Activated B cell treated with CpG ODN at 0.5 μM for 24 hours (primary cell): Measurements from ENCODE around the gene TRDMT1. TPM values are rescaled to one million over a fixed set of nuclear protein-coding genes. Genes with fewer than 3 reads are reported as not detected.

Experiments used
- ATAC-seq: fragments of 200-7000 bp; cut with Tn5 transposase; one replicate; pipeline ENCODE4 v1.10.0; 2021; ENCODE audit warnings: low read depth, mild to moderate bottlenecking, moderate library complexity
- CTCF ChIA-PET: fragments of 350-600 bp; sonication (Branson Sonifier 250); formaldehyde crosslinking; loops from one replicate; lab custom pipeline; 2021; ENCODE audit warnings: antibody characterized with exemption; lab: Charles Lee
- POLR2A ChIA-PET: fragments of 350-600 bp; sonication (Branson Sonifier 250); formaldehyde crosslinking; loops from one replicate; lab custom pipeline; 2021; ENCODE audit warnings: antibody characterized with exemption; lab: Charles Lee
- DNase-seq: peaks from one replicate; pipeline ENCODE4 v3.0.0; 2022
- H3K27ac Mint-ChIP-seq: one replicate; pipeline ENCODE4 v1.8.0; 2020; ENCODE audit warnings: mixed read lengths
- H3K27me3 Mint-ChIP-seq: one replicate; pipeline ENCODE4 v1.8.0; 2021; ENCODE audit warnings: mixed read lengths
- H3K36me3 Mint-ChIP-seq: one replicate; pipeline ENCODE4 v1.8.0; 2021; ENCODE audit warnings: low read depth, mixed read lengths
- H3K4me1 Mint-ChIP-seq: one replicate; pipeline ENCODE4 v1.8.0; 2021; ENCODE audit warnings: mixed read lengths
- H3K4me3 Mint-ChIP-seq: one replicate; pipeline ENCODE4 v1.8.0; 2020; ENCODE audit warnings: mild to moderate bottlenecking, mixed read lengths
- H3K9me3 Mint-ChIP-seq: one replicate; pipeline ENCODE4 v1.8.0; 2020; ENCODE audit warnings: mixed read lengths
- CTCF ChIP-seq: fragments of 200-600 bp; IDR thresholded peaks from one replicate; pipeline ENCODE4 v1.8.0; 2022; ENCODE audit warnings: antibody characterized with exemption, mild to moderate bottlenecking
- intact Hi-C: fragments of 100-400 bp; cut with micrococcal nuclease; formaldehyde crosslinking; loops from one replicate; pipeline ENCODE4 v1.15.1; 2024
- total RNA-seq: library from RNA; stranded (reverse); gene quantifications from 2 replicates; pipeline ENCODE4 v1.2.3, GENCODE V29; 2022

Gene TRDMT1
- total RNA-seq, 1 donor from 2014 or later = 19.9 TPM

DNA sequence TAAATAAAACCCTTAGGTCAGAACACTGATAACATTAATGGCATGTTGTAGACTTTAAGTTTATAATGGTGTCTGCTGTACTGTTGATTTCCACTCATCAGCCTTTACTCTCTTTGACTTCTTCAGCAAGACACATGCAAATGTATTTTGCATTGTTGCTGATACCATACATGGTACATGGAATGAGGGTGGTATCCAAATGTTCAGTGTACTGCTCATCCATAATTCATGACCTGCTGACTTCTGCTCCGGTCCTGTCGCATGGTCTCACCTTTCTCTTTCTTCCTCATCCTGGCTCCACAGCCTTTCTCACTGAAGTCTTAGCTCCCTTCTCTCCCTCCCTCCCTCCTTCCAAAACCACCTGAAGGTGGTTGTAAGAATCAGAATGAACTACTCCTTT, 67.2 kb downstream of the TRDMT1 start:
- ATAC-seq = no peak
- intact Hi-C loops = no loop called here
- no peaks in the 10 kb centered on the region for H3K36me3 Mint-ChIP-seq
- no peak for DNase-seq
- no peak overlapping the region for H3K27ac Mint-ChIP-seq
- H3K27me3 Mint-ChIP-seq = peaks cover 8% of the 10 kb centered on the region
- TF ChIP-seq CTCF = no peak
- H3K4me3 Mint-ChIP-seq = no peak overlapping the region
- ChIA-PET POLR2A (no interaction called here), CTCF (no interaction called here)
- H3K9me3 Mint-ChIP-seq = no peaks in the 10 kb centered on the region
- H3K4me1 Mint-ChIP-seq = no peaks in the 10 kb centered on the region

- CTCF ChIA-PET = no interaction called here
Observed at GRCh38 chr10:17129741-17130140, 71.7 kb downstream of the TRDMT1 start, which contains the start of gene CUBN. CUBN (minus strand) TSS chr10:17129811; CDS start chr10:17129765, 46 bp downstream.

DNA sequence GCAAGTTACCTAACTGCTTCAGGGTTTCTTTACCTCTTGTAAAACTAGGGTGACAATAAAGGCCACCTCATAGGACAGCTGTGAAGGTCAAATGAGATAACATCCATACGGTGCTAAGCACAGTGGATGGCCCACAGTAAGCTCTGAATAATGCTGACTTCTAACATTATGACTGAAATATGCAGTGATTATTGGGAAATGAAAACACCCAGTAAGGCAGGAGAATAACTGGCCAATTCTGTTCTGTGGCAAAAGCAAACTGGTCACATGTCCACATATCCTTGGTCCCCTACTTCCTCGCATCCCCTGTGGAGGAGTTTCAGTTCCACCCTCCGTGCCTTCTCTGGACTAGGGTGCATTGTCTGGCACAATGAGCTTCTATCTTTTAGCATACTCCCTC, 73.2 kb downstream of the TRDMT1 start:
- TF ChIP-seq CTCF = no peak
- DNase-seq (no peak), ATAC-seq (no peak)
- Mint-ChIP-seq H3K4me1 (no peaks in the 10 kb centered on the region), H3K4me3 (no peak overlapping the region), H3K36me3 (peaks cover under 1% of the 10 kb centered on the region), H3K9me3 (no peaks in the 10 kb centered on the region), H3K27me3 (peaks cover 8% of the 10 kb centered on the region), H3K27ac (no peak overlapping the region)
- POLR2A ChIA-PET = no interaction called here
- CTCF ChIA-PET = no interaction called here
- intact Hi-C loops = no loop called here

More at GRCh38 chr10:17129741-17130140, 71.7 kb downstream of the TRDMT1 start, which contains the start of gene CUBN:
- H3K9me3 Mint-ChIP-seq = no peaks in the 10 kb centered on the region
- H3K36me3 Mint-ChIP-seq = no peaks in the 10 kb centered on the region
- H3K4me1 Mint-ChIP-seq = no peaks in the 10 kb centered on the region
- intact Hi-C loops = no loop called here
- POLR2A ChIA-PET = no interaction called here
- no peak within 1 kb of the TSS for H3K27ac Mint-ChIP-seq
- peaks cover 8% of the 10 kb centered on the region for H3K27me3 Mint-ChIP-seq
- ATAC-seq (no peak), DNase-seq (no peak)
- no peak for TF ChIP-seq CTCF
- H3K4me3 Mint-ChIP-seq = no peak within 1 kb of the TSS

- H3K9me3 Mint-ChIP-seq = no peaks in the 10 kb centered on the region
- ATAC-seq = no peak
- H3K36me3 Mint-ChIP-seq = peaks cover 9% of the 10 kb centered on the region
- intact Hi-C loops = no loop called here
- no peak overlapping the region for H3K27ac Mint-ChIP-seq
- H3K4me1 Mint-ChIP-seq = no peaks in the 10 kb centered on the region
- DNase-seq = no peak
- H3K27me3 Mint-ChIP-seq = peaks cover 3% of the 10 kb centered on the region
- TF ChIP-seq CTCF = no peak
- no peak overlapping the region for H3K4me3 Mint-ChIP-seq
- ChIA-PET CTCF (no interaction called here), POLR2A (no interaction called here)
Observed at GRCh38 chr10:17126327-17126726, 75.1 kb downstream of the TRDMT1 start.

- CTCF ChIA-PET = no interaction called here
- TF ChIP-seq CTCF = no peak
- Mint-ChIP-seq H3K27ac (no peak overlapping the region), H3K9me3 (no peaks in the 10 kb centered on the region), H3K27me3 (peaks cover 2% of the 10 kb centered on the region), H3K36me3 (peaks cover 9% of the 10 kb centered on the region), H3K4me3 (no peak overlapping the region), H3K4me1 (no peaks in the 10 kb centered on the region)
- ATAC-seq (no peak), DNase-seq (no peak)
- intact Hi-C loops = no loop called here
- POLR2A ChIA-PET = no interaction called here
Observed at GRCh38 chr10:17125206-17125893, 76.1 kb downstream of the TRDMT1 start.
